ENCODE measurements around the gene PHKA2.

Gene PHKA2

GRCh38 chrX:18970465-18970864, 13.4 kb downstream of the PHKA2 start:
- no peak for DNase-seq

- DNase-seq, result no peak
These were observed 17.3 kb downstream of the PHKA2 start for GRCh38 chrX:18966624-18967023.

GRCh38 chrX:18964901-18965300, 19.0 kb downstream of the PHKA2 start:
- no peak for DNase-seq

- no peak for DNase-seq
These were observed 19.9 kb downstream of the PHKA2 start for GRCh38 chrX:18964026-18964425.

GRCh38 chrX:18962329-18962728, 21.6 kb downstream of the PHKA2 start:
- no peak for DNase-seq

GRCh38 chrX:18961686-18962085, 22.2 kb downstream of the PHKA2 start:
- no peak for DNase-seq

GRCh38 chrX:18956303-18957032, 27.4 kb downstream of the PHKA2 start:
- no peak for DNase-seq

GRCh38 chrX:18955676-18956075, 28.2 kb downstream of the PHKA2 start:
- DNase-seq, result no peak

GRCh38 chrX:18951032-18951431, 32.9 kb downstream of the PHKA2 start:
- DNase-seq, result no peak

- DNase-seq, result no peak
These were observed 34.0 kb downstream of the PHKA2 start for GRCh38 chrX:18949944-18950301.

GRCh38 chrX:18949291-18949943, 34.5 kb downstream of the PHKA2 start:
- no peak for DNase-seq

GRCh38 chrX:18946611-18947010, 37.3 kb downstream of the PHKA2 start:
- DNase-seq, result no peak

- DNase-seq, result no peak
These were observed 37.8 kb downstream of the PHKA2 start for GRCh38 chrX:18946157-18946556.

GRCh38 chrX:18945483-18945882, 38.4 kb downstream of the PHKA2 start:
- DNase-seq, result no peak

- no peak for DNase-seq
These were observed 39.4 kb downstream of the PHKA2 start for GRCh38 chrX:18944482-18944881.

GRCh38 chrX:18941896-18942295, 42.0 kb downstream of the PHKA2 start:
- no peak for DNase-seq

- DNase-seq, result peak; percentile 1
These were observed 45.2 kb downstream of the PHKA2 start for GRCh38 chrX:18938710-18939109.

- DNase-seq, result no peak
These were observed 46.7 kb downstream of the PHKA2 start for GRCh38 chrX:18937173-18937572.

- DNase-seq, result no peak
These were observed 48.0 kb downstream of the PHKA2 start for GRCh38 chrX:18935893-18936292.

GRCh38 chrX:18934708-18935107, 49.2 kb downstream of the PHKA2 start:
- no peak for DNase-seq

- no peak for DNase-seq
These were observed 50.3 kb downstream of the PHKA2 start for GRCh38 chrX:18933617-18934016.

GRCh38 chrX:18931972-18932371, 51.9 kb downstream of the PHKA2 start:
- no peak for DNase-seq

- no peak for DNase-seq
These were observed 54.1 kb downstream of the PHKA2 start for GRCh38 chrX:18929775-18930174.

- peak; percentile 52 for DNase-seq
These were observed 56.4 kb downstream of the PHKA2 start for GRCh38 chrX:18927558-18927957.

All from NCI-H526 treated with DMSO at 0.1 percent for 48 hours (cell line).